GM21786 (cell line): ENCODE measurements around the gene AFG1L.
"Not testable (repeated sequence)": the region's sequence is repeated elsewhere in the genome, so short reads cannot be mapped to it uniquely, and the experiment has no call there.

Source experiments
- ATAC-seq: cut with Tn5 transposase; IDR thresholded peaks from one replicate; pipeline ENCODE4 v1.9.1; 2021; ENCODE audit not compliant: unreplicated experiment

AFG1L gene

DNA sequence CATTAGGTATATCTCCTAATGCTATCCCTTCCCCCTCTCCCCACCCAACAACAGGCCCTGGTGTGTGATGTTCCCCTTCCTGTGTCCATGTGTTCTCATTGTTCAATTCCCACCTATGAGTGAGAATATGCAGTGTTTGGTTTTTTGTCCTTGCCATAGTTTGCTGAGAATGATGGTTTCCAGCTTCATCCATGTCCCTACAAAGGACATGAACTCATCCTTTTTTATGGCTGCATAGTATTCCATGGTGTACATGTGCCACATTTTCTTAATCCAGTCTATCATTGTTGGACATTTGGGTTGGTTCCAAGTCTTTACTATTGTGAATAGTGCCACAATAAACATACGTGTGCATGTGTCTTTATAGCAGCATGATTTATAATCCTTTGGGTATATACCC, 154.9 kb downstream of the AFG1L start:
- not testable (repeated sequence) for ATAC-seq

DNA sequence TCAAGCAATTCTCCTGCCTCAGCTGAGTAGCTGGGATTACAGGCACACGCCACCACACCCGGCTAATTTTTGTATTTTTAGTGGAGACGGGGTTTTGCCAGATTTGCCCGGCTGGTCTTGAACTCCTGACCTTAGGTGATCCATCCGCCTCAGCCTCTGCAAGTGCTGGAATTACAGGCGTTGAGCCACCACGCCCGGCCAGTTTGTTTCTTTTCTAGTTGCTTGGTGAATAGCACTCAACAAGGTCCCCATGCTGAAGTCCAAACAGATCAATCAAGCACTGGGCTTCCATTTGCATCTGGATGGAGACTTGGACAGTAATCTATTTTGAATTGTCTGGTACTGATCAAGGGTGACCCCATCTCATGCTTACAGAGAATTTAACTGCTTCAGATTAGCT, 157.0 kb downstream of the AFG1L start:
- no peak for ATAC-seq

DNA sequence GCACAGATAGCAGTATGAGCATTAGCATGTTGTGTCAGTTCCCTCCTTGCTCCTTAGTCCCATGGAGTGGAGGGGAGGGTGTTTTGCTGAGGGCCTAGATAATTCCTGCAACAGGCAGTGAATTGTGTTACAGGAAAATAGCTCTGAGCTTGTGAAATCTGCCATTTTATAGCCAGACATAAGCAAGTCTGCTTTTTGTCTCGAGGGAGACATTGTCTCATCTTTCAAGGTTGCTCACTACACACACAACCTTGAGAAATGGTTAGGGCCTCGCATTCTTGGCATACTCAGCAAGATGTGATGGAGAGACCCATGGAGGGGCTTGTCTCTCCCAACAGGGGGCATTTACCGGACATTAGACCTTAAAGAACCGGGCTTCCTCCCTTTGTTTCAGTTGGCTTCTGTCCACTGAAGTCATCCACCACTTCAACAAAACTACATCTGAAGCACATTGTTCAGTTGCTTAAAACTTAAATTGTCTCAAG, 157.9 kb downstream of the AFG1L start:
- no peak for ATAC-seq

DNA sequence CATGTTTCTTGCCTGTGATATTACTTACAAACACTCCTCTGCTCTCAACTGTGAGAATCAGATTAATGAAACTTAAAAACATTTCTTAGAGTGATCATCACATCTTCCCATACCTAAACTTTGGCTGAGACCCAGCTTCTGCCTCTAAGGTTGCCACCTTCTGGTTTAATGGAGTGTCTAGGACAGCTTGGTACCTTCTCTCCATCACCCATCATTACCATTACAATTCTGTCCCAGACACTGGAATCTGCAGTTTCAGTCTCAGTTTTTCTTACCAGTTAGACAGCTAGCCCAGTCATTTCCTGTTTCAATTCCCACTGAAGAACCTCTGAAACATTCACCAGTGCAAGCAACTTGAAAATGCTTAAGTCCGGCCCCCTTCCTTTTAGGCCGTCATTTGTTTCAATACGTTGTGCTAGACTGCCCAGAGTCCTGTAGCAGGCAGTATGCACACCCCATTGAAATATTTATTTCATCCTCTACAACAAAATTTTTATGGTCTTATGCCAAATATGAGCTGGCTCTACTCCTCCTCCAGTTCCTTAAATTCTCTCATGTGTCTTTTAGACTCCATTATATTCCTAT, 158.8 kb downstream of the AFG1L start:
- ATAC-seq = no peak

DNA sequence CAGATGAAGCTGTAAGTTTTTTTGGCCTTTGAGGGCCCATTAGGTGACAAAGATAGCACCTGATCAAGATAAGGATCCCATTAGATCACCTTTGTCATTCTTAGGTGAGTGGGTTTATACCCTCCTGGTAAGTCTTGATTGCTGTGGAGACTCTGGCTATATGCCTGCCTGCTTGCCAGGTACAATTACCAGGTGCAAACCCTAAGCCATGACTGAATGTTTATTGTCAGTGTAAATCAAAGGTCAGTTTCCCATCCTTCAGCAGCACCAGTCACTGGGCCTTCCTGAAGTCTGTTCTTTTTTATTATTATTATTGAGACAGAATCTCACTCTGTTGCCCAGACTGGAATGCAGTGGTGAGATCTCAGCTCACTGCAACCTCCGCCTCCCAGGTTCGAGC, 159.5 kb downstream of the AFG1L start:
- ATAC-seq = no peak

DNA sequence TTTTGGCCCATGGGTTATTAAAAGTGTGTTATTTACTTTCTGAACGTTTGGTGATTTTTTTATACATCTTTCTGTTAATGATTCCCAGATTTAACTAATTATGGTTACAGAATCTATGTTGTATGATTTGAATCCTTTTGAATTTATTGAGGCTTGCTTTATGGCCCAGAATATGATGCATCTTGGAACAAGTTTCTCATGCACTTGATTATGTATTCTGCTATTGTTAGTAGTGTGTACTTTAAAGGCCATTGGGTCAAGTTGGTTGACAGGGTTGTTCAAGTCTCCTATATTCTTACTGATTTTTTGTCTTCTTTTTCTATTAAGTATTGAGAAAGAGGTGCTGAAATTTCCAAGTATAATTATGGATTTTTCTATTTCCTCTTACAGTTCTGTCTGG, 160.8 kb downstream of the AFG1L start:
- no peak for ATAC-seq

DNA sequence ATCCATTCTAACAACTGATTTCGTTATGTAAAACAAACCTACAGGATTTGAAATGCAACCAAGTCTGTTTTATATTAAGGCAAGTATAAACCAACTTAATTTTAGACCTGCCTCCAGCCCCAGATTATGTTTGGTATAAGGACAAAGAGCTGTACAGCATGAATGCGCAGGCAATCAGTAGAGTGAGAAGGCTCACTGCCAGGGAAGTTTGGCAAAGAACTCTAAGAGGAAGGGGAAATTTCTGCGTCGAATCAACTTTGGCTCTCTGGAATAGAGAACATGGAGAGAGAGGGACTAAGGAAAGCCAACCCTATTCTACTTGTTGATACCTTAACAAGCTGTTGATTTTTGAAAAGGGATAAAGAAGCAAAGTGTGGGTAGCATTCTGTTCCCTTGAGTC, 168.9 kb downstream of the AFG1L start:
- no peak for ATAC-seq

DNA sequence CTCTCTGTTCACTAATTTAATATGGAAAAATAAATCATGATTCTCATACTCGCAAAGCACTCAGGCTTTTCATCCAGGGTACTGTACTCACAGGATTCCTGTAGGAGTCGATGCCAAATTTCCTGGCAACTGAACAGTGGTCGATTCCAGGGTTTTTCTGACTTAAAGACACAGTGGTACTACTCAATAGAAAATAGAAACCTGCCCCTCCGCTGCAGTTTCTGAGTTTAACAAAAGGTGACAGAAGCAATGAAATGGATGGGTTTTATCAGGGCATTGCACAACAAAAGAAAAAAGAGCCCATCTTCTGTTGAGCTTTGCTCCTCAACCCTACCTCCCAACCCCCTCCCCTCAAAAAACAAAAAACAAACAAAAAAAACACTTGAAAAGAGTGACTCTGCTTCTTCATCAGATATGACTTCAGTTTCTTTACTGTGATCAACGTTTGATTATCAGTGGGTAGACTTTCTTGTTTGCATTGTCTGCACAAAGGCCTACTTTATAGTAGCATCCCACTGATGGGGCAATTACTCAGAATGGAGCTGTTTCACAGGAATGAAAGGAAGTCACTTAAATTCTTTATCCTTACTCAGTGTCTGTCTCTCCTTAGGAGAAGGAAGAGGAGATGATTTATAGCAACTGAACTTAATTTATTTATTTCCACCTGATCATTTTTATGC, 169.7 kb downstream of the AFG1L start:
- no peak for ATAC-seq

DNA sequence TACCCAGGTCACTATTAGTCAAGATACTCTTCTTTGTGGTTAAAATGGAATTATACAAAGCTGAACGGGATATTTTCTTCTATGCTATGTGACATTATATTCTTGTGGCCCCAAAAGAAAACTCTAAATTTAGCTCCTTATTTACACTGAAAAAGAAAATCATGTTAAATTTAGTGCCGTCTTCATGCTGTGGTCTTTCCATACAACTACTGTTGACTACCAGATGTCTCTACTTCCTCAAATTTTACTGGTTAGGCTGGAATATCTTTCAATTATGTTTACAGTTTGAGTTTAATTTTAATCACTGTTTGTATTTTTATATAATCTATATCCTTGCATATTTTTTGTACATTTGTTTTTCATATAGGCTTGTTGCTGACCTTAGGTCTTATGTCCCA, 170.2 kb downstream of the AFG1L start:
- ATAC-seq = no peak

DNA sequence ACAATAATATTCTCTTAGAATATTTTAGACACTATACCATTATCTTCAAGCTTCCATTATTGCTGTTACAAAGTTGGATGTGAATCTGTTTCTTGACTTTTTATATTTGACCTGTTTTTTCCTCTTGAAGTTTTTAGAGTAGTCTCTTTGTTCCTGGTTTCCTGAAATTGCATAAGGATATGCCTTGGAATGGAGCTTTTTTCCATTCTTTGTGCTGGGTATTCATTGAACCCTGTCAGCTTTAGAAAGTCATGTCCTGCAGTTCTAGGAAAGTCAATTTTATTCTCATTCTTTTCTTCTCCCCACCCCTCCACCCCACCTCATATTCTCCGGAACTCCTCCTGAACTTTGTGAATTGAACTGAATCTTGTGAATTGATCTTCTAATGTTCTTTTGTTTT, 173.5 kb downstream of the AFG1L start:
- no peak for ATAC-seq

DNA sequence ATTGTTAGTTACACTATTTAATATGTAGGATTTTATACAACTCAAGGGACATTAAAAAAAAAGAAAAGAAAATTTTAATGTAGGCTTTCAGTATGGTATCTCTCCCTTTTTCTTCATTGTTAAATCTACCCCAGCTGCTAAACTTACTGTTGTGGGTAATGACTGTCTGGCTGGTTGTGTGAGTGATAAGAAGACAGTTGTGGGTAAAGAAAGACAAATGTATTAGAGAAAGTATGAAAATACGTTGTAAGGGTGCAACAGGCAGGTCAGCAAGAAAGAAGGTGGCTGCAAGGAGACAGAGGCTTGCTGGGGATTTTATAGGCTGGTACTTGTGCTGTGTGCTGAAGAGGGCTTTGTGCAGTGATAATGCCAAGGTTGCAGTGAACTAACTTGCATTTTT, 174.5 kb downstream of the AFG1L start:
- no peak for ATAC-seq

DNA sequence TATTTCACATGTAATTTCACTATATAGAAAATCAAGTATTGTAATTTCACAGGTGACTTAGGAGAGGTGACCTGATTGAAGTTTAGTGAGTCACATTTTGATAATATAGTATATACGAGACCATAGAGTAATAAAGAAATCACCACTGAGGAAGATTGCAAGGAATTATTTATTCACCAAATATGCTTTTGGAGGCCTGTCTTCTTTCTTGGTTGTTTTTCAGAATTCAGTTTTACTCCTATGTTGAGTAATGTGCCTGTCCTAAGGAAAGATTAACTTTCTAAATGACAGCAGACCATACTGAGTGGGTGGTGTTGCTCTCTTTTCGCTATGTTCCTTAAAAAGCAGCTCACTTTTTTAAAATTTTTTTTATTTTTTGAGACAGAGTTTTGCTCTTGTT, 178.3 kb downstream of the AFG1L start:
- no peak for ATAC-seq

DNA sequence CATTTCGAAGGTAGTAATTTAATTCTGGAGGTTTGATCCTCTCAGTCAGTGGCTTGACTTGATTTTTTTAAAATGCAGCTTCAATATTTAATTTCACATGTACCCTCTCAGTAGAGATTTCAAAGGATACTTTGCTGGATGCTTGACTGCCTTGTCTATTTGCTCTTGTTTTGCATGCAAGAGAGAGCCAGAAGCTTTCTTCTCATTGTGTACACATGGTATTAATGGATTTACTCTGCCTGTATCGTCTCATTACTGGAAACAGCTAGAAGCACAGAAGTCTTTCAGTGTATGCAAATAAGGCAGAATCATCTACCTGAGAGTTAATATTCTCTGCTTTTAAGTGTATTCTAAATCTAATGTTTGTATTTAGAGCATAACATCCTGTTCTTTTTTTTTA, 181.5 kb downstream of the AFG1L start:
- ATAC-seq = no peak

DNA sequence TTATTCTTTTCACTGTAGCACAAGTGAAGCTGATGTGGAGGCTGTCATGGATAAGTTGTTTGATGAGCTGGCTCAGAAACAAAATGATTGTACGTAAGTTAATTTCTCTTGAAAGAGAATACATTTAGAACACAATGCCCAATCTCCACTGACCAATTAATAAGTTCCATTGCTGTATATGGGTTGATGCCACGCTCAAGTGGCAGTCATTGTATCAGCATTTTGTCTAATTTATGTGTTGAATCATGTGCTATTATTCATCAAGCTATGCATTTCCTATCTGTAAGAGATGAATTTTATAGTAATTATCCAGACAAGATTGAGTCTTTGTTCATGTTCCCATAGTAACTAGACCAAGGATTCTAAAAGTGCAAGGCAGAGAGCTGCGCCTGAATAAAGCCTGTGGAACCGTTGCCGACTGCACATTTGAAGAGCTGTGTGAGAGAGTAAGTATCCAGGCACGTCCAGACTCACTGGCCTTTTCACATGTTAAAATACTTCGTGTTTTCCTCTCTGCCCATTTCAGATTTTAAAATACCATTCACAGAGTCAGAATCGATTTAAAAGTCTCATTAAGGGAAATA, 182.1 kb downstream of the AFG1L start:
- no peak for ATAC-seq

DNA sequence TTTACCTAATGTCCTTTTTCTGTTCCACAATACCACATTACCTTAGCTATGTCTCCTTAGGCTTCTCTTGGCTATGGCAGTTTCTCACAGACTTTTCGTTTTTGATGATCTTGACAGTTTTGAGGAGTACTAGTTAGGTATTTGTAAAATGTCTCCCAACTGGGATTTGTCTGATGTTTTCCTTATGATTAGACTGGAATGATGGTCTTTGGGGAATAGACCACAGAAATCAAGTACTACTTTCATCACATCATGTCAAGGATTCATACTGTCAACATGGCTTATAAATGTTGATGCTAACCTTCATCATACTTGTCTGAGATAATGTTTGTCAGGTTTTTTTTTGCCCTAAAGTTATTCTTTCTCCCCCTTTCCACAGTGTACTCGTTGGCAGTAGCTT, 187.7 kb downstream of the AFG1L start:
- no peak for ATAC-seq

DNA sequence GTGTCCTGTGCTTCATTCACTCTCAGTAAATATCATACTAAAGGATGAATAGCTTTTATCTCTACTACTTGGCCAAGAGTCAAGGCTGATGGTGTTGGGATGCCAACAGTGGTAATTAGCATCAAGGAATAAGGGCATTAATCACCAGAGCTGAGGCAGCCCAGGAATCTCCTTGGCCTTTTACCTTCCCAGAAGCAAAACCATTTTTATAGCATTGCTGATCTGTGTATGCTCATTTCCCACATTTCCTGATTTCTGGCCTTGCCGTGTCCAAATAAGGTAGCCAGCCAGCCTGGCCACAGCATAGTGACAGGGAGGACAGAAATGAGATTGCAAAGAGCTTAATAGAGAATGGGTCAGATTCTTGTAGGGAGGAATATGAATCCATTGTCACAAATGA, 189.2 kb downstream of the AFG1L start:
- ATAC-seq = no peak

DNA sequence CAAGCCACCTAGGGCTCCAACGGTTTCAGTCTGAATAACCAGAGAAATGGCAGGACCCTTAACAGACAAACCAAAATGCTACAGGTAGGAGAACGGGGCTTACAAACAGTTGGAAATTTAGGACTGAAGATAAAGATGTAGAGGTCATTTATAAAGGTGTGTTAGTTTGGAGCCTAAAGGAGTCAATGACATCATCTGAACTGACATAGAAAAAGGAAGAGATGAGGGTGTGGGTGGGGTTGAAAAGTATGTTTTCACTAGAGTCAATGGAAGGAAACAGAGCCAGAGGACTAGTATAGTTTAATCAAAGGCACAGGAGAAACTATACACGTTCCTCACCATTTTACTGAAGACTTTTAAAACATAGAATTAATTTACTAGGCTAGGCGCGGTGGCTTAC, 194.8 kb downstream of the AFG1L start:
- ATAC-seq = no peak

DNA sequence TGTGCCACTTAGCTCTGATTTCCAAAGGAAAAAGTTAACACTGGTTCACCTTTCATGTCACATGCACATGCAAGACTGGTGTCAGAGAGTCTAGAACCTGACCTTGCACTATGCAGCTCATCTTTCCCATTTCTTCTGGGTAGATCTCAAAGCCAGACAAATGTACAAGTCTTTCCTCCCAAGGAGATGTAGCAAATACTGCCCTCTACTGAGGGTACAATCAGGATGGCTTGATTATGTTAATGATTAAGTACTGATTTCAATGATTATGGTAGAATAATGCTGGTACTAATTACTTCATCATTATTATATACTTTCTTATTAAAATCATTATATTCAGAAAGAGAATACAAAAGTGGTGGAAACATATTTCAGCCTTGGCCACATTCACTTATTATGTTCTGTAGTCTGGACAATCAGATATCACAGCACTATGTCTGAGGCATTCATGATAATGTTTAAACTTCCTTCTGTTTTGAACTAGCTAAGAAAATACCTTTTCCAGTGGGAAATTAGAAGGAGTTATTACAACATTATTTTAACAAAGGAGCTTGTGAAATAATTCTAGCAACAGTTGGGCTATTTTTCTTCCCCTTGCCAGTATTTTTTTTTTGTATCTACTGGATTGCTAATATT, 197.4 kb downstream of the AFG1L start:
- ATAC-seq = no peak

DNA sequence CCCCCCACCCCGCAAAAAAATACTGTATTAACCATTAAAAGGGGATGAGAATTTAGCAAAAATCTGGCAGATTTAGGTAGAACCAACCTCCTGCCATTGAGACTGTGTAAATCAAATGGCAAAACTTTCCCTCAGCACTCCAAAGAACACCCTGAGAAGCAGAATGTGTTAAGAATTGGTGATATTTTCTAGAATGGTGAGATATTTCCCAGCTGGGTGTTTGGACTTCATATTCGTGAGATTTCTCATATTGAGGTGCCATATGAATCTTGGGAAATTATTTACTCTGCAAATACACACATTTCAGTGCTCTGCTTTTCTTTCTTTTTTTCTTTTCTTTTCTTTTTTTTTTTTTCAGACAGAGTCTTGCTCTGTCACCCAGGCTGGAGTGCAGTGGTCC, 199.6 kb downstream of the AFG1L start:
- no peak for ATAC-seq

DNA sequence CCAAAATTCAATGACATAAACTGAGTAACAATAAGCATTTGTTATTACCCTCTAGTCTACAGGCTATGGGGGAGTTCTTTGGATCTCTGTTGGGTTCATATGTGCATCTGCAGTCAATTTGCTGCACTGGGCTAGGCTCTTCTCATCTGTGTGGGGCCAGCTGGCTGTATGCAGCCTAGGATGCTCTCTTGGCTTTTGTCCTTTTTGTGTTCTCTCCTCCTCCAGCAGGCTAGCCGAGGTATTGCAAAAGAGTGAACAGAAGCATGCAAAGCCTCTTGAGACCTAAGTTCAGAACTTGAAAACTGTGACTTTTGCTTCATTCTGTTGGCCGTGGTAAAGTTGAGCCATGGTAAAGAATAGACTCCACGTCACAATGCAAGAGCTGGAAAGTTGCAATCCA, 203.0 kb downstream of the AFG1L start:
- no peak for ATAC-seq

DNA sequence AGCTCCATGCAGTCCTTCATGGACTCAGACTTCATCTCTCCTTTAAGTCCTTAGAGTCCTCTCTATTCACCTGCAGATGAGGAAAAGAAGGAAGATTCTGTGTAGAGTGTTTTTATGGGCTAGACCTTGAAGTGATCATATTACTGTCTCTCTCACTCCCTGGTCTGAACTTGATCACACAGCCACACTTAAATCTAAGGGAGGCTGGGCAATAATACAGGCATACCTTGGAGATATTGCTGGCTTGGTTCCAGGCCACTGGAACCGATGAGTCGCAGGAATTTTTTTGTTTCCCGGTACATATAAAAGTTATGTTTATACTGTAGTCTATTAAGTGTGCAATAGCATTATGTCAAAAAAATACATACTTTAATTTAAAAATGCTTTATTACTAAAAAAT, 206.7 kb downstream of the AFG1L start:
- no peak for ATAC-seq

DNA sequence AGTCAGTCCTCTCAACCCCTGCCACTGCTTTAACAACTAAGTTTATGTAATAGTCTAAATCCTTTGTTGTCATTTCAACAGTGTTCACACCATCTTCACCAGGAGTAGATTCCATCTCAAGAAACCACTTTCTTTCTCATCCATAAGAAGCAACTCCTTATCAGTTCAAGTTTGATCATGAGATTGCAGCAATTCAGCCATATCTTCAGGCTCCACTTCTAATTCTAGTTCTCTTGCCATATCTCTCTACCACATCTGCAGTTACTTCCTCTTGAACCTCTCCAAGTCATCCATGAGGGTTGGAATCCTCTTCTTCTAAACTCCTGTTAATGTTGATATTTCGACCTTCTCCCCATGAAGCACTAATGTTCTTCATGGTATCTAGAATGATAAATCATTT, 208.0 kb downstream of the AFG1L start:
- no peak for ATAC-seq
